ENCODE results near the gene PADI6.

Gene PADI6

GRCh38 chr1:17400725-17401341 lies 28.8 kb downstream of the PADI6 start:
- TF ChIP-seq CTCF (IDR thresholded peaks at IDR 0.05) = no peak

- no peak for TF ChIP-seq CTCF (IDR thresholded peaks at IDR 0.05)
These were observed 29.8 kb downstream of the PADI6 start for GRCh38 chr1:17401841-17402240.

- TF ChIP-seq CTCF (IDR thresholded peaks at IDR 0.05) = no peak
These were observed 31.1 kb downstream of the PADI6 start for GRCh38 chr1:17403081-17403480.

GRCh38 chr1:17404034-17404684 lies 32.2 kb downstream of the PADI6 start:
- TF ChIP-seq CTCF (IDR thresholded peaks at IDR 0.05) = no peak

- TF ChIP-seq CTCF (IDR thresholded peaks at IDR 0.05) = no peak
These were observed 32.8 kb downstream of the PADI6 start for GRCh38 chr1:17404820-17405219.

- peak; percentile 63 for TF ChIP-seq CTCF (IDR thresholded peaks at IDR 0.05)
These were observed 34.1 kb downstream of the PADI6 start for GRCh38 chr1:17405898-17406759.

GRCh38 chr1:17409391-17409811 lies 37.4 kb downstream of the PADI6 start:
- no peak for TF ChIP-seq CTCF (IDR thresholded peaks at IDR 0.05)

All from LNCAP (cell line).